Astrocyte (in vitro differentiated cells and primary cell): Measurements from ENCODE around the gene RALB. TPM values are rescaled to one million over a fixed set of nuclear protein-coding genes. Genes with fewer than 3 reads are reported as not detected.

Experiments used
- DNase-seq: peaks from one replicate; pipeline ENCODE4 v3.0.0-alpha.2; 2010; ENCODE audit warnings: low read depth
- FAIRE-seq: peaks from 2 replicates; lab custom pipeline; 2011; peaks lifted over from hg19 to GRCh38; lab: Jason Lieb, UNC
- H2AFZ ChIP-seq: 2 replicates; pipeline ENCODE4 v1.6.0; 2012; ENCODE audit warnings: low read depth, low read length, inconsistent platforms
- H3K27ac ChIP-seq: 2 replicates; pipeline ENCODE4 v1.5.1; 2011; ENCODE audit warnings: low read depth, low read length, inconsistent platforms
- H3K27me3 ChIP-seq: 2 replicates; pipeline ENCODE4 v1.6.0; 2011; ENCODE audit warnings: low read length, inconsistent platforms; ENCODE audit not compliant: insufficient read depth
- H3K36me3 ChIP-seq: 2 replicates; pipeline ENCODE4 v1.5.1; 2011; ENCODE audit warnings: low read length, inconsistent platforms; ENCODE audit not compliant: insufficient read depth
- H3K4me1 ChIP-seq: 2 replicates; pipeline ENCODE4 v1.5.1; 2011; ENCODE audit warnings: low read length, inconsistent platforms; ENCODE audit not compliant: insufficient read depth
- H3K4me2 ChIP-seq: 2 replicates; pipeline ENCODE4 v1.6.0; 2012; ENCODE audit warnings: low read length, inconsistent platforms
- H3K4me3 ChIP-seq: 2 replicates; pipeline ENCODE4 v1.5.1; 2011; ENCODE audit warnings: low read depth, mild to moderate bottlenecking, low read length, inconsistent platforms; ENCODE audit not compliant: insufficient read depth
- H3K79me2 ChIP-seq: 2 replicates; pipeline ENCODE4 v1.6.0; 2012; ENCODE audit warnings: mild to moderate bottlenecking, low read length, inconsistent platforms; ENCODE audit not compliant: insufficient read depth
- H3K9ac ChIP-seq: 2 replicates; pipeline ENCODE4 v1.6.0; 2012; ENCODE audit warnings: mild to moderate bottlenecking, low read length, inconsistent platforms
- H3K9me3 ChIP-seq: 2 replicates; pipeline ENCODE4 v1.5.1; 2012; ENCODE audit warnings: low read depth, mild to moderate bottlenecking, low read length, inconsistent platforms; ENCODE audit not compliant: insufficient read depth
- H4K20me1 ChIP-seq: 2 replicates; pipeline ENCODE4 v1.6.0; 2012; ENCODE audit warnings: low read length, inconsistent platforms; ENCODE audit not compliant: insufficient read depth
- H3K27ac Mint-ChIP-seq: one replicate; pipeline ENCODE4 v1.8.0; 2021; ENCODE audit warnings: mild to moderate bottlenecking, mixed read lengths; ENCODE audit not compliant: unreplicated experiment
- H3K27me3 Mint-ChIP-seq: one replicate; pipeline ENCODE4 v1.8.0; 2021; ENCODE audit warnings: low read depth, mixed read lengths; ENCODE audit not compliant: unreplicated experiment
- H3K36me3 Mint-ChIP-seq: one replicate; pipeline ENCODE4 v1.8.0; 2021; ENCODE audit warnings: low read depth, mixed read lengths; ENCODE audit not compliant: unreplicated experiment
- H3K4me1 Mint-ChIP-seq: one replicate; pipeline ENCODE4 v1.8.0; 2021; ENCODE audit warnings: low read depth, mixed read lengths; ENCODE audit not compliant: unreplicated experiment
- H3K4me3 Mint-ChIP-seq: one replicate; pipeline ENCODE4 v1.8.0; 2021; ENCODE audit warnings: mild to moderate bottlenecking, moderate library complexity, mixed read lengths; ENCODE audit not compliant: unreplicated experiment
- H3K9me3 Mint-ChIP-seq: one replicate; pipeline ENCODE4 v1.8.0; 2021; ENCODE audit warnings: mild to moderate bottlenecking, mixed read lengths; ENCODE audit not compliant: unreplicated experiment
- EZH2 ChIP-seq: IDR thresholded peaks from 2 replicates; pipeline ENCODE4 v1.6.1; 2012; ENCODE audit warnings: mild to moderate bottlenecking, low read length, inconsistent platforms; ENCODE audit not compliant: insufficient read depth
- total RNA-seq: library from RNA; stranded (reverse); gene quantifications from 2 replicates; pipeline ENCODE4 v1.2.1, GENCODE V29; 2021
- TF ChIP-seq, protein P1 (sequence below): IDR thresholded peaks from 2 replicates; pipeline ENCODE4 v1.5.1; 2011; ENCODE audit warnings: low read depth, mild to moderate bottlenecking, inconsistent platforms, low read length, moderate library complexity; ENCODE audit not compliant: insufficient read depth

Gene RALB
- total RNA-seq, 1 donor from 2014 or later, result 44.5 TPM

DNA sequence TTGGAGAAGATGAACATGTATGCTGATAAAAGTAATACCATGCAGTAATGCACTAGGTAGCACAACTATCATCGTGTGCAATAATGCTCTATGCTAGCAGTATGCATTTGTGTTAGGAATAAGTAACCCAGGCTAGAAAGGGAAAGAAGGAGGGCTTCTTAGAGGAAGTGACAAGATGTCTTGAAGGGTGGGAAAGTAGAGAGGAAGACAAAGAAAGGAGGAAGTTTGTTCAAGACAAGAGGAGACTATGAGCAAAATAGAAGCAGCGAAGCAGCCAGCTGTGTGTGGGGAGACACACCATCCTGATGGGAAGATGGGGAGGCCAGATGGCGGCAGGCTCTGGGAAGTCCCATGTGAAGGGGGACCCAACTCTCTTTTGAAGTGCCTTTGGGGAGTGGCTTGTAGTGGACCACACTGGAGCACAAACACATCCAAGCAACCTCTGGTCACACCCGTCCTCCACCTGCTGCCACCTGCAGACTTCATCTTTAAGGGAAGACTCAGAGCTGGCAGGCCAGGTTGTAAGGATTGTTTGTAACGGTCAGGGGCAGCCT is 53.4 kb downstream of the RALB start:
- Histone ChIP-seq H3K27me3 (no peaks in the 10 kb centered on the region), H3K27ac (no peak overlapping the region), H3K9me3 (no peaks in the 10 kb centered on the region), H3K79me2 (no peaks in the 10 kb centered on the region), H4K20me1 (no peaks in the 10 kb centered on the region), H3K4me3 (no peak overlapping the region), H3K36me3 (no peaks in the 10 kb centered on the region), H3K4me1 (no peaks in the 10 kb centered on the region), H3K4me2 (no peak overlapping the region), H2AFZ (no peak overlapping the region), H3K9ac (no peak overlapping the region)
- H3K27ac Mint-ChIP-seq, result no peak overlapping the region
- DNase-seq (no peak), FAIRE-seq (no peak)
- H3K4me3 Mint-ChIP-seq, result no peak overlapping the region
- H3K4me1 Mint-ChIP-seq, result no peaks in the 10 kb centered on the region
- H3K9me3 Mint-ChIP-seq, result peaks cover 2% of the 10 kb centered on the region
- TF ChIP-seq, protein P1, sequence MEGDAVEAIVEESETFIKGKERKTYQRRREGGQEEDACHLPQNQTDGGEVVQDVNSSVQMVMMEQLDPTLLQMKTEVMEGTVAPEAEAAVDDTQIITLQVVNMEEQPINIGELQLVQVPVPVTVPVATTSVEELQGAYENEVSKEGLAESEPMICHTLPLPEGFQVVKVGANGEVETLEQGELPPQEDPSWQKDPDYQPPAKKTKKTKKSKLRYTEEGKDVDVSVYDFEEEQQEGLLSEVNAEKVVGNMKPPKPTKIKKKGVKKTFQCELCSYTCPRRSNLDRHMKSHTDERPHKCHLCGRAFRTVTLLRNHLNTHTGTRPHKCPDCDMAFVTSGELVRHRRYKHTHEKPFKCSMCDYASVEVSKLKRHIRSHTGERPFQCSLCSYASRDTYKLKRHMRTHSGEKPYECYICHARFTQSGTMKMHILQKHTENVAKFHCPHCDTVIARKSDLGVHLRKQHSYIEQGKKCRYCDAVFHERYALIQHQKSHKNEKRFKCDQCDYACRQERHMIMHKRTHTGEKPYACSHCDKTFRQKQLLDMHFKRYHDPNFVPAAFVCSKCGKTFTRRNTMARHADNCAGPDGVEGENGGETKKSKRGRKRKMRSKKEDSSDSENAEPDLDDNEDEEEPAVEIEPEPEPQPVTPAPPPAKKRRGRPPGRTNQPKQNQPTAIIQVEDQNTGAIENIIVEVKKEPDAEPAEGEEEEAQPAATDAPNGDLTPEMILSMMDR, result no peak
- TF ChIP-seq EZH2, result no peak
- H3K27me3 Mint-ChIP-seq, result peaks cover 8% of the 10 kb centered on the region
- H3K36me3 Mint-ChIP-seq, result peaks cover 24% of the 10 kb centered on the region

DNA sequence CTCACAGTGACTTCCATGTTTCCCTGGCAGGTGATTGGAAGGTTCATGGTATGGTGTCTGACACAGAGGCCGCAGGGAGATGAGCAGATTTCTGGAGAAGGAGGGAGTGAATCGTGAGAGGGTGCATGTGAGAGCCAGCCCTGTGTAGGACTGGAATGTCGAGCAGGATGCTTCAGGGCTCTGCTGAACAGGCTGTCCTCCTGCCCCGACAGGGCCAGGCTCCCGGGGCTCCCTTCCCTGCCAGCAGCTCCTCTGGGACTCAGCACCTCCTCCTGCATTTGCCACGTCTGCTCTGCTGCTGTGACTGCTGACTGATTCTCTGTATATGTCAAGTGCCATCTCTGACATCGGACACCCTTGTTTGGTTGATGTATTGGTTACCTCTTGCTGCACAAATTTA is 54.8 kb downstream of the RALB start:
- peaks cover 14% of the 10 kb centered on the region for H3K27me3 Mint-ChIP-seq
- no peaks in the 10 kb centered on the region for H3K4me1 Mint-ChIP-seq
- H3K4me3 Mint-ChIP-seq, result no peak overlapping the region
- no peak overlapping the region for H3K4me2 ChIP-seq
- no peaks in the 10 kb centered on the region for H3K36me3 ChIP-seq
- no peak overlapping the region for H3K27ac Mint-ChIP-seq
- H4K20me1 ChIP-seq, result no peaks in the 10 kb centered on the region
- no peaks in the 10 kb centered on the region for H3K79me2 ChIP-seq
- no peaks in the 10 kb centered on the region for H3K9me3 ChIP-seq
- H3K4me3 ChIP-seq, result no peak overlapping the region
- DNase-seq (no peak), FAIRE-seq (no peak)
- no peak overlapping the region for H2AFZ ChIP-seq
- TF ChIP-seq, protein P1, result no peak
- TF ChIP-seq EZH2, result no peak
- H3K9ac ChIP-seq, result no peak overlapping the region
- no peak overlapping the region for H3K27ac ChIP-seq
- no peaks in the 10 kb centered on the region for H3K4me1 ChIP-seq
- H3K9me3 Mint-ChIP-seq, result peaks cover 2% of the 10 kb centered on the region
- no peaks in the 10 kb centered on the region for H3K27me3 ChIP-seq
- H3K36me3 Mint-ChIP-seq, result peaks cover 11% of the 10 kb centered on the region
